ENCODE data around the gene FCMR.

The FCMR gene

GRCh38 chr1:206905295-206906164 lies 16.2 kb downstream of the FCMR start:
- DNase-seq (ENCODE audit: insufficient read length, low spot score) (no peak), FAIRE-seq (no peak)
- TF ChIP-seq CTCF (IDR thresholded peaks at IDR 0.05; ENCODE audit: insufficient read depth, missing control alignments): no peak

GRCh38 chr1:206904423-206905142 lies 17.2 kb downstream of the FCMR start:
- FAIRE-seq (no peak), DNase-seq (ENCODE audit: insufficient read length, low spot score) (no peak)
- no peak for TF ChIP-seq CTCF (IDR thresholded peaks at IDR 0.05; ENCODE audit: insufficient read depth, missing control alignments)

DNA sequence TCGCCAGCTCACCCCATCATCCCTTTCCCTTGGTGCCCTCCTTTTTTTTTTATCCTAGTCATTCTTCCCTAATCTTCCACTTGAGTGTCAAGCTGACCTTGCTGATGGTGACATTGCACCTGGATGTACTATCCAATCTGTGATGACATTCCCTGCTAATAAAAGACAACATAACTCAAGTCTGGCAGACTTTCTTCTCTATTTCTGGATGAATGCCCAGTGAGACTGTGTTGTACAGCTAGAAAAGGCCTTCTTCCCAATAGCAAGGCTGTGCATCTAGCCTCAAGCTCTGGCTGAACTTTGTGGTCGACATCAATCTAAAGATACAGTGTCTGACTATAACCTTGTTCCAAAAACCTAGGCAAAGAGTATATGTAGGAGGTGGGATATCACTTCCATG lies 18.1 kb downstream of the FCMR start:
- TF ChIP-seq CTCF (IDR thresholded peaks at IDR 0.05; ENCODE audit: insufficient read depth, missing control alignments): no peak
- FAIRE-seq: no peak
- no peak for DNase-seq (ENCODE audit: insufficient read length, low spot score)

DNA sequence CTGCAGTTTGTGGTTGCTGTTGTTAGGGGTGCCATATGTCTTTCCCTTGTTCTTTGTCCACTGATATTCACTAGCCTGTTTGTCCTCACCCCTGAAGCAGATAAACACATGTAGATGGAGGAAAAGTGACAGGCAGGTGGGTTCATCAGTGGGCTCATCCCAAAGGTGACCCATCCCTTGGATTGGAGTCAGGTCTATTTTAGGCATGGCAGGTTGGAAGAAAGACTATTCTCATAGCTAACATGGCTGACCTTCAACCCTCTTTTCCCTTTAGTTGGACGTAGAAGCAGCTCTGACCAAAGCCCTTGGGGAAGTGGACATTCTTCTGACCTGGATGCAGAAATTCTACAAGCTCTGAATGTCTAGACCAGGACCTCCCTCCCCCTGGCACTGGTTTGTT lies 19.0 kb downstream of the FCMR start:
- no peak for FAIRE-seq

GRCh38 chr1:206901944-206902343 lies 19.8 kb downstream of the FCMR start:
- FAIRE-seq: no peak
- no peak for DNase-seq (ENCODE audit: insufficient read length, low spot score)
- TF ChIP-seq CTCF (IDR thresholded peaks at IDR 0.05; ENCODE audit: insufficient read depth, missing control alignments): no peak

More for the DNA sequence above, 19.0 kb downstream of the FCMR start:
- no peak for TF ChIP-seq CTCF (IDR thresholded peaks at IDR 0.05; ENCODE audit: insufficient read depth, missing control alignments)
- no peak for DNase-seq (ENCODE audit: insufficient read length, low spot score)

- DNase-seq (ENCODE audit: insufficient read length, low spot score): no peak
- no peak for TF ChIP-seq CTCF (IDR thresholded peaks at IDR 0.05; ENCODE audit: insufficient read depth, missing control alignments)
- no peak for FAIRE-seq
These were observed 21.6 kb downstream of the FCMR start for GRCh38 chr1:206900149-206900548.

GRCh38 chr1:206899717-206900116 lies 22.0 kb downstream of the FCMR start:
- FAIRE-seq (no peak), DNase-seq (ENCODE audit: insufficient read length, low spot score) (no peak)
- TF ChIP-seq CTCF (IDR thresholded peaks at IDR 0.05; ENCODE audit: insufficient read depth, missing control alignments): no peak
